HuH-7.5 (cell line): ENCODE results near the gene ADK.
"Not testable (repeated sequence)": the region's sequence is repeated elsewhere in the genome, so short reads cannot be mapped to it uniquely, and the experiment has no call there.

Experiments
- DNase-seq: peaks from one replicate; pipeline ENCODE4 v3.0.0; 2011; ENCODE audit warnings: low spot score

ADK gene

DNA sequence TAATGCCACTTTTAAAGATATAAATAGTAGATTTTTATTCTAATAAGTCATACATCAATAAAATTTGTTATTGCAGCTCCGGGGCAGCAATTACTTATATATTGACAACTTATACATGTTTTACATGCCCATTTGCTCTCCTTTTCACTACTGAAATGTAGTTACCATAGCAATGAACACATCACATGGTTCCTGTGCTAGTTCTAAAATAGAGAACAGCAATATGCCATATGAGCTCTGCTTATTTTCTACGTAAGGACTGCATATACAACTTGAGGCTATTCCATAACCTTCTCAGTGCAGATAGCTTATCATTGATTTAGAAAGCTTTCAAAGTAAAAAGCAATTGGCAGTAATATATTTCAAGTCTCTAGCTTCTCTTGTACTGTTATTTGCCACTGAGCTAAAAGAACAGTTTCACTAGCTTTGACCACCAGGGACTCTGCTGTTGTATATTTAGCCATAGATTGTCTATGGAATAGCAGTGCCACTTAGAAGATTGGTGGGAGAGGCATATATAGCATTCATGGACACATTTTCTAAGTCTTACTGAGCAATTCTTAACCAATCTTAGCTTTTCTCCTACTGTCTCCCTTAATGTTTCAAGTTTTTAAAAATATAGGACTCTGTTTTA, 405.2 kb downstream of the ADK start:
- no peak for DNase-seq

DNA sequence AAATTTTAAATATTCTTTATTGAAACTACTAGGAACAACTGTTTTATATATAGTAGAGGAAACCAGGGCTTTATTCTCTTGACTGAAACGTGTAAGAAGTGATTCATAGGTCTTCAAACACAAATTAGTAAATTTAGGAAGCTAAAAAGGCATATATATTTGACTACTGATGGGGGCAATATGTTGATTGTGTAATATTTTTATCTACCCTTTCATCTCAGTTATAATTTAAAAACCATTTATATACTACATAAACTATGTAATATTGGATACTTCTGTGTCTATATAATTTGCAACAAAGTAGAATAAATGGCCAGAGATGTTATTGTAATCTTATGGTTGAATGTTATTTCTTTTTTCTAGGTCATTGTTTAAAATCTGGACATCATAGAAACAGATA, 406.1 kb downstream of the ADK start:
- DNase-seq = no peak

DNA sequence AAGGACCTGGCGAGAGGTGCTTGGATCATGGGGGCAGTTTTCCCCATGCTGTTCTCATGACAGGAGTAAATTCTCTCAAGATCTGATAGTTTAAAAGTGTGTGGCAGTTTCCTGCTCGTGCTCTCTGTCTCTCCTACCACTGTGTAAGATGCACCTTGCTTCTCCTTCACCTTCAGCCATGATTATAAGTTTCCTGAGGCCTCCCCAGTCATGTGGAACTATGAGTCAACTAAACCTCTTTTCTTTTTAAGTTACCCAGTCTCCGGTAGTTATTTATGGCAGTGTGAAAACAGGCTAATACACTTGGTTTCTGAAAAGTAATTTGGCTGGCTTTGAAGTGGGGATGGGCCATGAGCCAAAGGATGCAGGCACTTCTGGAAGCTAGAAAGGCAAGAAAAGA, 407.4 kb downstream of the ADK start:
- no peak for DNase-seq

DNA sequence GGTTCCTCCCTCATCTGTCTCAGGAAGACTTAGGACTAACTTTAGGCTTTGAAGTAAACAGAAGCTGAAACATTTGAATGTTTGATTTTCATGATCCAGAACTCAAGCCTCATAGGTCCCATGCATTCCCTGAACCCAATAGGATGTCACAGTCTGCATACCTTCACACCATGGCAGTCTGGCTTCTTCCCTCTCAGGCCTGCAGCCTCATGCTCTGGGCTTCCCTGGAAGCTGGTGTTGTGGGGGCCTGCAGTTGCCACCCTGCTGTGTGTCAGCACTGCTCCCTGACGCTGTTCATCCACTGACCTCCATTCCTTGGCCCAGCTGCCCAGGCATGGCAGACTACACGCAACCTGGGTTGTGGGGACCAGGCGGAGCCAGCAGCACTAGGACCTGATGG, 407.9 kb downstream of the ADK start:
- DNase-seq = no peak

DNA sequence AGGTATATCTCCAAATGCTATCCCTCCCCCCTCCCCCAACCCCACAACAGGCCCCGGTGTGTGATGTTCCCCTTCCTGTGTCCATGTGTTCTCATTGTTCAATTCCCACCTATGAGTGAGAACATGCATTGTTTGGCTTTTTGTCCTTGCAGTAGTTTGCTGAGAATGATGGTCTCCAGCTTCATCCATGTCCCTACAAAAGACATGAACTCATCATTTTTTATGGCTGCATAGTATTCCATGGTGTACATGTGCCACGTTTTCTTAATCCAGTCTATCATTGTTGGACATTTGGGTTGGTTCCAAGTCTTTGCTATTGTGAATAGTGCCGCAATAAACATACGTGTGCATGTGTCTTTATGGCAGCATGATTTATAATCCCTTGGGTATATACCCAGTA, 417.9 kb downstream of the ADK start:
- not testable (repeated sequence) for DNase-seq

DNA sequence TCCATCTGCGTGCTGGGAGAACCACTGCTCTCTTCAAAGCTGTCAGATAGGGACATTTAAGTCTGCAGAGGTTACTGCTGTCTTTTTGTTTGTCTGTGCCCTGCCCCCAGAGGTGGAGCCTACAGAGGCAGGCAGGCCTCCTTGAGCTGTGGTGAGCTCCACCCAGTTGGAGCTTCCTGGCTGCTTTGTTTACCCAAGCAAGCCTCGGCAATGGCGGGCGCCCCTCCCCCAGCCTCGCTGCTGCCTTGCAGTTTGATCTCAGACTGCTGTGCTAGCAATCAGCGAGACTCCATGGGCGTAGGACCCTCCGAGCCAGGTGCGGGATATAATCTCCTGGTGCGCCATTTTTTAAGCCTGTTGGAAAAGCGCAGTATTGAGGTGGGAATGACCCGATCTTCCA, 422.5 kb downstream of the ADK start:
- DNase-seq = not testable (repeated sequence)

DNA sequence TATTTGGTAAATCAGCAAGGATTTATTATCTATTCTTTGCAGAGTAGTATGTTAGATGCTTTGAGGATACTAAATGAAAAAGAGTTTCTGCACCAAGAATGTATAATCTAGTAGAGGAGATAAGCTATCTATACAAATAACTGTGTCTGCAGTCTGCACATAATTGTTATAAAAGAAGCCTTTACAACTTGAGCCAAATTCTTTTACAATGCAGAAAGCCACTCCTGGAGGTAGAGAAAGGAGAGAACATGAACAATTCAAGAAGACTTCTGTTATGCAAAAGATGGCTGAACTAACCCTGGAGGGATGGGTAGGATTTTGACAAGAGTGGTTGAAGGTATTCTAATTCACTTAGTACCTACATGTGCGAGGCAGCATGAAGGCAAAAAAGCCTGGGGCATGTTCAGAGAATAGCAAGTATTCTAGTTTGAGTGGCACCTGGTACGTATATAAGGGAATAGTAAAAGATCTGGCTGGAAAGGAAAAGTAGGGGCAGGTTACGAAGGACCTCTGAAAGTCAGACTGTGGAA, 424.2 kb downstream of the ADK start:
- DNase-seq = no peak

DNA sequence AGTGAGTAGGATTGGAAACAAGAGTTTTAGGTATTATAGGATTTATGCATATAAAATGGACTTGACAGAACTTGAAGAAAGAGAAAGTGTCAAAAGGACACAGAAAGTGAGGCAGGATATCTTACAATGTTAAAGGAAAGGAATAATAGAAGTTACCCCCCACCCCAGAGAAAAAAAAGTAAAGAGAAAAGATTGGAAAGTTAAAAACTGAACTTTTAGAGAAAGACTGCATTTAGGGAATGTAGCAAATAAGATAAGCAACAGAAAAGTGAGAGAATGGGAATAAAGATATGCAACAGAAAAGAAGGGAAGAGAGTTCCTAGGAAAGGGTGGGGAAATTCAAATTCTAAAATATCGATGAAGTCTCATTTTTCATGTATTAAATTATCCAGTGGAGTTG, 424.9 kb downstream of the ADK start:
- DNase-seq = no peak

DNA sequence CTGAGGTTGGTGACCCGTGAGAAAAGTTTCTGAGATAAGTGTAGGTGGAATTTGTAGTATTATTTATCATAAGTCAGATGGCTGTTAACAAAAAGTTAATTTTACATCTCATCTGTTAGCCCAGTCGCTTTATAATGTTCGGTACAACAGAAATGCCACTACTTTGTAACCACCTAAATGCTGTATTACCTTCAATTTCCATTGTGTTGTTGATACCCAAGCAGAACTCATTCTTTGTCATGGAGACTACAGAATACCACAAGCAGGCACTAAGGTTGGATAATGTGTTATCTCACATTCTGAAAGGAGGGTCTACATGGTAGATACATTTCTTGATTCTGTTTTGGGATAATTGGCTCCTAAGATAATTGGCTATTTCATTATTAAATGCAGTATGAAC, 425.6 kb downstream of the ADK start:
- no peak for DNase-seq

DNA sequence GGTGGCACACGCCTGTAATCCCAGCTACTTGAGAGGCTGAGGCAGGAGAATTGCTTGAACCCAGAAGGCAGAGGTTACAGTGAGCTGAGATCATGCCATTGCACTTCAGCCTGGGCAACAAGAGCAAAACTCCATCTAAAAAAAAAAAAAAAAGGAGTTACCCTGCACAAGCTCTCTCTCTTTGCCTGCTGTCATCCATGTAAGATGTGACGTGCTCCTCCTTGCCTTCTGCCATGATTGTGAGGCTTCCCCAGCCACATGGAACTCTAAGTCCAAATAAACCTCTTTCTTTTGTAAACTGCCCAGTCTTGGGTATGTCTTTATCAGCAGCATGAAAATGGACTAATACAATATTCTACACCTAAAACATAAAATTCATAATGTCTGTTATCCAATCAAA, 429.4 kb downstream of the ADK start:
- DNase-seq = not testable (repeated sequence)

DNA sequence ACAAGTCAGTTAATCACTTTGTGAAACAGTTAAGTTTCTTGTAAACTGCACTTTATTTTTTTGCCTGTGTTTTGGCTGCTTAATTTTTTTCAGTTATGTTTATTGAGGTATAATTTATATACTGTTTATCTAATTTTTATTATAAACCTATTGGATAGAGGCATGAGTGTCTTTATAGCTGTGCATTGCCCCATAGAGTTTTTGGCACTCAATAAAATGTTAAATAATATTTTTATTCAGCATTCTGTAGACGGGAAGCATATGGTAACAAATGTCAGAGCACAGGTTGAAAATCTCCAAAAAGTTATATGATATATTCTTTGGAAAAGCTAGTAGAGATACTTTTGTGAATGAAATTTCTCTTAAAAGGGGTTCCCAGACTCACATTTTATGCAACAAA, 431.5 kb downstream of the ADK start:
- no peak for DNase-seq

DNA sequence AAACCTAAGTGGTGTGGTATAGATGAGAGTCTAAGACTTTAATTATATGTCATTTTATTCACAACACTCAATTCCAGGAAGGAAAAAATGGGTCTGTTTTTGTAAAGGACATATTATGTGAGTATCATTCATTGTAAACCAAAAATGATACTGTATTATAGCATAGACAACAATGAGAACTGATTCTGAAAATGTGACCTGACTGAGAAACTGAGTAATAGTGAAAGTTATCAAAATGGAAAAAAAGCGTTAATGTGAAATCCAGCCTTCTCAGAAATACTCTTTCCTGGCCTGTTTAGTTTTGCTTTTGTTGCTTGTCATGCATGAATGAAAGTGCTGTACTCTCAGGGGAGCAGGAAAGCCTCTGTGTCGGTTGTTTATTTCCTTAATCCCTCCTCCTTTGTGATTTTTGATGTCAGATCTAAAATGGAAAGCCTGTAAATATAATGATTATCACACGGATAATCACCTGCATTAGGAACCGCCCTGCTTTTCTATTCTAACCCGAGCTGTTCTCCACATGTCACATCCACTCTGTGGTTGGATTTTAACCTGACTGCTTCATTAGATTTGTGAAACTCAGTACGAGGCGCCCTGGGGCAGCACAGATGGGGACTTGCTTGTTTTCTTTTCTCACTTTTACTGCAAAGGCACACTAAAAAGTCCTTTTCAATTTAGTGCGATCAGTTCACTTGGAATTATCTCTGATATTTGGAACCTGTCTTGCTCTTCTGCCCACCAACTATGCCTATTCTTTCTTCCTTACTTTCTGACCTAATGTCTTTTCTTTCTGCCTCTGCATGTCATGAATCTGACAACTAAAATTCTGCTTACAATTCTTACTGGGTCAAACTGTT, 434.4 kb downstream of the ADK start:
- DNase-seq = no peak

DNA sequence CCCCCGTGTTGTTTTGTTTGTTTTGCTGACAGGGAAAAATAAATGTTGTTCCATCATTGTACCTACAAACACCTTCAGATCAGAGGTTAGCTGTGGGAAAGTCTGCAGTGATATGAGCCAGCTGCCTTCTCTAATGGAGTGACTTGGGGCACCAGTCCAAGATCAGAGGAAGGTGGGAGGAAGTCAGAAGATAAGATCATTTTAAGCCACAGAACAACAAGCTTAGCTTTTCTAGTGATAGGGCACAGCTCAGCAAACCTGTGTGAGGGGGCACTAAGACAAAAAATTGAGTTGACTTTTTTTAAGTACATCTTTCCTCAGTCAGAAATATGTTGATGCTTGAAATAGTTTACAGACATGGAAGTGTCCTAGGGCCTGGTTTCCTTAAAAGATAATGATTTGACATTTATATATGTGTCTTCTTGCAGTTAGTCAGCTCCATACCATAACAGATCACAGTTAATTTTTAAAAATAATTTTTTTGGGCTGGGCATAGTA, 435.1 kb downstream of the ADK start:
- DNase-seq = no peak

DNA sequence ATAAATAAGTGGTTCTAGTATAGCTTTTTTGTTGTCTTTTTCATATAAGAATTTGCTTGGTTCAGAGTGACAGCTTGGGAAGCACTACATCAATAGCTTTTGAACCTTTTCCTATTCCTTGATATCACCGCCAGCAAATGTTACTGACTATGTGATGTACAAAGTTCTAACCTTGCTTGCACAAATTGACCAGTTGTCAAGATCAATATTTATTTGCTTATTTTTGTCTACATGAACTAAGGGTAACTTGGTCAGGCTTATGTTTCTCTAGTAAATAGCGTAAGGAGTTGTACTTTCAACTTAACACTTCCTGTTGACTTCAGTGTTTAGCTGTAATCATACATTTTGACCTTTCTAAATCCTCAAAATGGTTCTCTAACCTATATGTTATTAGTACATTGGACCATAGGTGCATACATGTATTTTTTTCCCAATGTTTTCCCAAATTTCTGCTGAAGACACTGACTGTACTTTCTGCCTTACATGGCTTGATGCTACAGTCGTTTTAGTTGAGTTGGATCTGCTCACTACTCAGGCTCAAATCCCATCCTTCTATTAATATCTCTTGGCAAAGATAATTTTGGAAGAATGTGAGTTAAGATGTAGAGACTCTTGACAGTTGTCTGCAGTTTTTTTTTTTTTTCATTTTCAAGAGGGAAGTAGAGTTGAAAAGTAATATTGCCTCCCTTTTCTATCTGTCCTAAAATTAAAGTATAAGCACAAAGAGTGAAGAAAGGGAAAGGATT, 436.3 kb downstream of the ADK start:
- DNase-seq = no peak

DNA sequence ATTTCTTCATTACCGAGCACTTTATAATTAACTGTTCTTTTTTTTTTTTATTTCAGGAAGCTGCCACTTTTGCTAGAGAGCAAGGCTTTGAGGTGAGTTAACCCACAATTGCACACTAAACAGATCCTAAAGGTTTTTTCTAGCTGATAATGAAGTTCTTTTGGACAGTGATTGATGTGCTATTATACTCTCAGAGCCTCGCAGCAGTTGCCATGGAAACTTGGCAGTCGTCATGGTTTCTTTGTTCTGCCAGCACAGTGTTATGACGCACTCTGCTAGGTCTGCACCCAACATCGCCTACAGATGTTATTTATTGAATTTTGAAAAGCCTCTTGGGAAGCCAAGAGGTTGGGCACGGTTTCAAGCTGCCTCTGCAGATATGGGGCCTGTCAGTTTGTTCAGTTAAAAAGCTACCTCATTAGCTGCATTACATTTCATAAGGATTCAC, 438.2 kb downstream of the ADK start:
- DNase-seq = no peak

DNA sequence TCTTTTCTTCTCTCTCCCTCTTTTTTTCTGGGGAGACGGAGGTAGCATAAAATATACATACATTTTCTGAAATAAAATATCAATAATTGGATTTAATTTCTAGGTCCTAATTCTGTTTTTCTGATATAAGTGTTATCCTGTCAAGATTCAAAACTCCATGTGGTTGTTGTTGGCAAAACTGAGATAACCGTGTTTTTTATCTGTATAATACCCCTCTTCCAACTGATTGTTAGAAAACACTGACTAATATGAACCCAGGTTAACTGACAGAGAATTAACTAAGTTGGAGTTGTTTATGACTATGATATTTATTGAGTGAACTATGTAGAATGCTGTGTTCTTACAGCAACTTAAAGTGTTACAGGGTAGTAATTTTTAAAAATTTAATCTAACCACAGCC, 438.8 kb downstream of the ADK start:
- DNase-seq = no peak

DNA sequence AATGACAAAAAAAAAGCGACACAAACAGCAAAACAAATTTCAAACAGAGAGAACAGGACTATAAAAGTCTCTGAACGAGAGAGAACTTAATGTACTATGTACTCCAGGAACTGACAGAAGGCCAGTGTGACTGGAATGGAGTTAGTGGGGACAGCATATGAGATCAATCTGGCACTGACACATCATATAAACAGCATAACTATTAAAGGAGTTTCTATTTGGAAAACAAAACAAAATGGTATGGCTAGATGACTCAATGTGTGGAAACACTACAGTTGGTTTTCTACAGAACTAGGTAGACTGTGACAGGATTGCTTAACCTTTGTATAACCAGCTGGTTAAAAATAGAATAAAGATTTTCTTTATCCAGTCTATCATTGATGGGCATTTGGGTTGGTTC, 442.4 kb downstream of the ADK start:
- DNase-seq = no peak

DNA sequence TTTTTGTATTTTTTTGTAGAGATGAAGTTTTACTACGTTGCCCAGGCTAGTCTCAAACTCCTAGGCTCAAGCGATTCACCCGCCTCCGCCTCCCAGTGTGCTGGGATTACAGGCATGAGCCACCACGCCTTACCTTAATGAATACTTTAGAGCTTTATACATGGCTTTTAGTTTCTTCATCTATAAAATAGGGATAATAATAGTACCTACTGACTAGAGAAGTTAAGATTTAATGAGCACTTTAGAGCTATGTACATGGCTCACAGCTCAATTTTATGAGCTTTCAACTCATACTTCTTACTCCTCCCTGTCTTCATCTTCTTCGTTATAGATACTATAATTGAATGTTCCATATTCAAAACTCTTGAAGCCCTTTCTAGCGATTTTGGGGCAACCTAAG, 445.7 kb downstream of the ADK start:
- DNase-seq = no peak

DNA sequence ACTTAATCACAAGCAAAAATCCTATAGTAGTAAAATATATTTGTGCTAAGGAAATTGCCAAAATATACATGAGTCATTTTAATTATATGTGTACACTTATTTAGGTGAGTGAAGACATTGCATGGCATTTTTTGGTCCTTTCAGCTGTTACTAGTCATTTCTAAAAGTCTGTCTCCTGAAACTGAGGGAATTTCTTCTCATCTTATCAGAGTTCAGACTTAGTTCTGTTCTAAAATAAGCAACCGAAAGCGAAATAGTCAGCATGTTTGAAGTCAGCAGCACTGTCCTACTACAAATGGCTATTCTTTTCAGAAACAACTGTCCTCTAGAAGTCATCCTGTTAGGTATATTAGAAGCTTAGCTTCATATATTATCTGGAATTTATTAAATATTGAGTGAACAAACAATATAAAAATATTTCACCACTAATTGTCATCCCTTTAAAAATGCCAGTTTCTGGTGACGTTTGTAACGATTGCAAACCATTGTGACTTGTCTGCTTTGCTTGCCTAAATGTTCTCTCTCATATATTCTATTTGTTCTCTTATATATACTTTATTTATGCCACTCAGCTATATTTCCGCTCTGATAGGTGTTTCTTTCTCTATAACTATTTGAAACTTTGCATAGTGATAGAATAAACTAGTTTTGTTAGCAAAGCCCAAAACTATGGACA, 448.0 kb downstream of the ADK start:
- no peak for DNase-seq

DNA sequence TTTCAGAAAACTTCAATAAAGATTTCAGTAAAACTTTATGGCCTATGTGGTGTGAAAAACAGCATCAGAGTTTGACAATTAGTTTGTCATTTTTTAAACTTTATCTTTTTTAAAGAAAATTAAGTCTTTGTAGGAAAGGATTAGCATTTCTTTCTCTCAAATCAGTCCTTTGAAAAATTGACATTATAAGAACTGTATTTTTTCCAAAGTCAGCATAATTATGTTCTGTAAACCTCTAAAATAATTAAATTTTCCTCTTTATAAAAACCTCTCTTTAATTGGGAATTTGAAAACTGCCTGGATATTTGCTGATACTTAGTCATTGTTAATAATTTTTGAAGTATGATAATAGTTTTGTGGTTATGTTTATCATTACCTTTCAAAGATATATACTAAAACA, 448.7 kb downstream of the ADK start:
- no peak for DNase-seq

DNA sequence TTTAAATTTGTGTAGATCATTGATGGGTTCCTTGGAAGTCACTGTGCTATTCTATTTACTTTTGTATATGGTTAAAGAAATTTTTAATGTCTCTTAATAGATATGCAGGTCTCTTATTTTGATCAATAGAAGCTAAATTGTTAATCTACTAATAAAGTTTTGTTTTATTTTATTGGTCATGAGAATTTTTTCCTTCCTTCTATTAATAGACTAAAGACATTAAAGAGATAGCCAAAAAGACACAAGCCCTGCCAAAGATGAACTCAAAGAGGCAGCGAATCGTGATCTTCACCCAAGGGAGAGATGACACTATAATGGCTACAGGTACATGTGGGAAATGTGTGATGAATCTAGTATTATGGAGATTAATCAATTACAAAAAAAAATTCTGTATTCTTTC, 449.1 kb downstream of the ADK start:
- DNase-seq = no peak

DNA sequence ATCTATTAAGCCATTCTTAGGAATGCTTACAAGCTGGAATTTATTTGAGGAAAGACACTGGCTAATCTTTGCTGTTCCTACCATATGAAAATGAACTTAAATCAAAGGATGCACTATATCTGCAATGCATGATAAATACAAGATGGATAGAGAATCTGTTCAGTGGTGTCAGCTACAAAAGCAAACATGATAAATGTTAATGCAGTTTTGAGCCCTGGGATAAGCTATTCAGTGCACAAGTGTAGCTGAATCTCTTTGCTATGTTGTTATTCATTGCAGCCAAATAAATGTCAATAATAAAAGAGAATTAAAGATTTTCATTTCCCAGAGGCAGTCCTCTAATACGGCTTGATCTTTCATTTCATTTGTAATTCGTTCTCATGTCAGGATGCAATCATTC, 451.6 kb downstream of the ADK start:
- no peak for DNase-seq
